T-cell (primary cell): ENCODE results near the gene SLC7A10. TPM values are rescaled to one million over a fixed set of nuclear protein-coding genes. Genes with fewer than 3 reads are reported as not detected.
A peak's percentile ranks its signal among the peaks of the same experiment; 100 is the strongest.

Experiments used
- ATAC-seq, 4 experiments: fragments of 200-7000 bp in 3 of 4; fragments of 150-1000 bp in 1 of 4; cut with Tn5 transposase; replicated peaks in 1 of 4; 1 replicate in 3 of 4; 2 replicates in 1 of 4; pipeline ENCODE4 v1.10.0; 2021; ENCODE audit warnings: moderate library complexity in 3 of 4, mild to moderate bottlenecking in 2 of 4, moderate number of reproducible peaks in 1 of 4
- CTCF ChIA-PET, 2 donors: fragments of 300-600 bp; sonication (Branson Sonifier 250); formaldehyde crosslinking; loops; one replicate each; lab custom pipeline; 2022; ENCODE audit warnings: antibody characterized with exemption in 2 of 2; lab: Charles Lee
- POLR2A ChIA-PET, 2 donors: fragments of 300-600 bp; sonication (Branson Sonifier 250); formaldehyde crosslinking; loops; one replicate each; lab custom pipeline; 2022; ENCODE audit warnings: antibody characterized with exemption in 2 of 2; lab: Charles Lee
- DNase-seq, 35 experiments: peaks; one replicate each; pipeline versions ENCODE4 v3.0.0 to v3.0.0-alpha.2; 2013 to 2023
- H3K27ac ChIP-seq: one replicate; pipeline ENCODE4 v1.5.1; 2013; ENCODE audit warnings: low read length
- H3K27me3 ChIP-seq, 2 experiments: replicated peaks in 1 of 2; 1 replicate in 1 of 2; 2 replicates in 1 of 2; pipeline versions ENCODE4 v1.6.1 to v1.7.0; 2013; ENCODE audit warnings: low read length in 1 of 2, mixed read lengths in 1 of 2; ENCODE audit not compliant: control insufficient read depth in 2 of 2, insufficient read depth in 2 of 2; ENCODE audit errors: extremely low read depth in 1 of 2
- H3K36me3 ChIP-seq, 2 donors: 1 replicate in 1 of 2; 2 replicates in 1 of 2; pipeline versions ENCODE4 v1.6.1 to v1.7.0; 2013; ENCODE audit warnings: low read length in 1 of 2; ENCODE audit not compliant: control insufficient read depth in 2 of 2, insufficient read depth in 1 of 2; ENCODE audit errors: extremely low read depth in 1 of 2
- H3K4me1 ChIP-seq, 2 experiments: 1 replicate in 1 of 2; 2 replicates in 1 of 2; pipeline versions ENCODE4 v1.6.1 to v1.7.0; 2013; ENCODE audit warnings: low read length in 2 of 2, mixed read lengths in 1 of 2; ENCODE audit not compliant: insufficient read depth in 2 of 2, control insufficient read depth in 1 of 2; ENCODE audit errors: extremely low read depth in 1 of 2
- H3K4me3 ChIP-seq, 2 donors: 1 replicate in 1 of 2; 2 replicates in 1 of 2; pipeline versions ENCODE4 v1.5.1 to v1.7.0; 2013; ENCODE audit warnings: mild to moderate bottlenecking in 2 of 2, low read length in 1 of 2, moderate library complexity in 1 of 2; ENCODE audit not compliant: control insufficient read depth in 1 of 2; ENCODE audit errors: extremely low read depth in 1 of 2
- H3K9me3 ChIP-seq: 2 replicates; pipeline ENCODE4 v1.7.0; 2013
- H3K27ac Mint-ChIP-seq, 2 donors: one replicate each; pipeline ENCODE4 v1.8.0; 2020 to 2021; ENCODE audit warnings: mild to moderate bottlenecking in 2 of 2, mixed read lengths in 2 of 2
- H3K27me3 Mint-ChIP-seq, 2 donors: one replicate each; pipeline ENCODE4 v1.8.0; 2021 to 2022; ENCODE audit warnings: mixed read lengths in 2 of 2
- H3K36me3 Mint-ChIP-seq: one replicate; pipeline ENCODE4 v1.8.0; 2021; ENCODE audit warnings: mixed read lengths
- H3K4me1 Mint-ChIP-seq, 3 donors: one replicate each; pipeline ENCODE4 v1.8.0; 2020 to 2022; ENCODE audit warnings: mixed read lengths in 3 of 3, mild to moderate bottlenecking in 1 of 3
- H3K4me3 Mint-ChIP-seq, 3 donors: one replicate each; pipeline ENCODE4 v1.8.0; 2020 to 2022; ENCODE audit warnings: mild to moderate bottlenecking in 3 of 3, mixed read lengths in 3 of 3, moderate library complexity in 3 of 3
- H3K9me3 Mint-ChIP-seq, 3 donors: one replicate each; pipeline ENCODE4 v1.8.0; 2020 to 2022; ENCODE audit warnings: mixed read lengths in 3 of 3
- WGBS: methylation state at CpG from one replicate; pipeline ENCODE4 v1.1.5; 2013; ENCODE audit warnings: missing lambda C conversion rate; ENCODE audit not compliant: insufficient coverage; 5-methylcytosine and 5-hydroxymethylcytosine counted together
- total RNA-seq, 35 experiments: library from RNA in 6 of 35; stranded (reverse) in 6 of 35; fragments of 120-200 nt in 1 of 35; gene quantifications; one replicate each; pipeline versions ENCODE4 v1.2.1 to v1.2.4 and lab custom pipeline; 2013 to 2026

Gene SLC7A10
- total RNA-seq, 5 donors from 2014 or later (not counting 1 experiment from before 2014, with no cell fraction given): not detected

DNA sequence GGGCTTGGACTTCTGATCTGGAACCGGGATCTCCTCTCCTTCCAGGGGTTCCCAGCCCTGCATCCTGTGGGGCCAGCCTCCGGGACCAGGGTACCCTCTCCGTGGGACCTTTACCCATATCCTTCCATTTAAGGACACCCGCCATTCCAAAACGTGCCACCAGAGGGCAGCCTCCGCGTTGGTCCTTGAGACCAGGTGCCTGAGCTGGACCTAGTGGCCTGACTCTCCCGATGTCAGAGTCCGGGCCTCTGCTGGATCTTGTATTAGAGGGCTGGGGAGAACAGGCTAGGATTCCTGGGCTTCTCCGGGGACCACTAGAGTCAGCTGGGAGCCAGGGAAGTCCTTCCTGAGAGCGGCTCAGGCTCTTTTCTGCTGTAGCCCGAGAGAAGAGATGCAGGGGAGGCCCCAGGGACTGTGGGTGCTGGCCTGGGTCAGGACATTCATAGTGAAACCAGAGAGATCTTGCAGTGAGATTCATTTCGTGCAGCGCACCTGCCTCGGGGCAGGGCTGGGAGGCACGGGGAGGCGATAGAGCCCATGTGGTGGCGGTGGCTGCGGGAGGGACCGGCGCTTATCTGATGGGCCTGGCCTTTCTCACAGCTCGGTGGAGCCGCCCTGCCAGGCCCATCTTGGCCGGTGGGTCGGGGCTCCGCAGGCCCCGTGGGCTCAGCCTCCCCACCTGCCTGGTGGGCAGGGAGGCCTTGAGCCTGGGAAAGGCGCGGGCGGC, 9.8 kb upstream of the SLC7A10 start:
- CTCF ChIA-PET: interaction anchor here (0.6 to 1.6 kb wide), 6 partner anchors 12 to 1007 kb away, joined by 4 to 8 read pairs (median 4); partner anchors contain the start of gene CEBPG (in 1 of the 2)
- Histone ChIP-seq H3K36me3 (no peaks in the 10 kb centered on the region), H3K27me3 (peaks cover 2 to 35% of the 10 kb centered on the region in 2 experiments), H3K27ac (no peak overlapping the region), H3K9me3 (no peaks in the 10 kb centered on the region), H3K4me1 (peaks cover 0 to 40% of the 10 kb centered on the region in 2 experiments), H3K4me3 (peak overlapping the region in 1 of 2 donors; percentile 35)
- WGBS: 19% methylated on average over 29 of the region's 30 CpGs
- Mint-ChIP-seq H3K27me3 (peaks cover 7 to 13% of the 10 kb centered on the region in 2 donors), H3K4me3 (peak overlapping the region; percentile 64 to 74 (median 66)), H3K27ac (peak overlapping the region in 1 of 2 donors; percentile 17), H3K9me3 (no peaks in the 10 kb centered on the region), H3K4me1 (peaks cover 0 to 9% (median 6%) of the 10 kb centered on the region in 3 donors), H3K36me3 (no peaks in the 10 kb centered on the region)
- peak; percentile 47 to 68 (median 64) for ATAC-seq
- POLR2A ChIA-PET: no interaction called here
- peak; percentile 13 to 84 (median 65) for DNase-seq

DNA sequence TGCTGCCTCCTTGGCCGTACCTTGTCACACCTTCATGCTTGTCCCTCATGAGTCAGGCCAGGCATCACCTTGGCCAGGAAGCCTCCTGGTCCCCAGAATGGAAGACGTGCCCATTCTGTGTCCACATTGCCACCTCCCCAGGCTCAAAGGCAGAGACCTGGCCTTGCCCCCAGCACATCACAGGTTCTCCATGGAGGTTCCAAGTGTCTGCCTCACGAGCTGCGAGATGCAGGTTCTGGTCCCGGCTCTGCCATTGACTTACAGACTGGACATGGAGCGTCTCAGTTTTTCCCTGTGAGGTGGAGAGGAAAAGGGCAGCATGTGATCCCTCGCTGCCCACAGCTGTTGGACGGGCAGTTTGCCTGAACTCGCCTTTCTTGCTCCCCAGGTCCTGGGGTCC, 9.1 kb upstream of the SLC7A10 start:
- ChIA-PET CTCF (interaction anchor here in 1 of 2 donors (1.6 kb wide), 1 partner anchor 11 kb away, joined by 8 read pairs; no protein-coding TSS in a partner anchor), POLR2A (no interaction called here)
- H3K27me3 ChIP-seq: peaks cover 2 to 35% of the 10 kb centered on the region in 2 experiments
- peaks cover 12 to 19% of the 10 kb centered on the region in 2 donors for H3K27me3 Mint-ChIP-seq
- no peaks in the 10 kb centered on the region for H3K9me3 Mint-ChIP-seq
- peaks cover 0 to 33% of the 10 kb centered on the region in 2 experiments for H3K4me1 ChIP-seq
- no peaks in the 10 kb centered on the region for H3K36me3 ChIP-seq
- no peak overlapping the region for H3K4me3 ChIP-seq
- H3K27ac ChIP-seq: no peak overlapping the region
- peaks cover 0 to 9% (median 6%) of the 10 kb centered on the region in 3 donors for H3K4me1 Mint-ChIP-seq
- 79% methylated on average over 3 of the region's 9 CpGs for WGBS
- no peak for DNase-seq
- no peaks in the 10 kb centered on the region for H3K36me3 Mint-ChIP-seq
- no peak overlapping the region for H3K4me3 Mint-ChIP-seq
- no peak overlapping the region for H3K27ac Mint-ChIP-seq
- no peak for ATAC-seq
- H3K9me3 ChIP-seq: no peaks in the 10 kb centered on the region

DNA sequence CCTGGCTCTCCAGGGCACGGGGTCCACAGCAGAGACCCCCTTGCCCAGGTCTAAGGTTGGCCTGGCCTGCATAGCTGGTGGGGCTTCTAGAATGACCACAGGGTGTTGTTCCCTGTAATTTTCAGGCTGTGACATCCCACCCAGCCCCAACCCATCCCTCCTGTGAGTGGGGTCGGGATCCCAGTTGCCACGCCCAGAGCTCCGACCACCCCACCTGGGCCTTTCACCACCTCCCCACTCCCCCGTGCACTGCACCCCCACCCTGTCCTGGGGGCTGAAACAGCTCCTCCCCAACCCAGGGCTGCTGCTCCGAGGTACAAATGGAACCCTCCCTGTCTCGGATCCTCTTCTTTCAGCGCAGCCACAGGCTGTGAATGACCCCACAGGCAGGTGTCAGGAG, 8.4 kb upstream of the SLC7A10 start:
- ATAC-seq (no peak), DNase-seq (no peak)
- Mint-ChIP-seq H3K36me3 (no peaks in the 10 kb centered on the region), H3K27me3 (peaks cover 14 to 20% of the 10 kb centered on the region in 2 donors), H3K4me1 (peaks cover 0 to 6% (median 5%) of the 10 kb centered on the region in 3 donors), H3K27ac (no peak overlapping the region), H3K9me3 (no peaks in the 10 kb centered on the region), H3K4me3 (no peak overlapping the region)
- Histone ChIP-seq H3K27me3 (peaks cover 6 to 40% of the 10 kb centered on the region in 2 experiments), H3K27ac (no peak overlapping the region), H3K4me1 (peaks cover 0 to 26% of the 10 kb centered on the region in 2 experiments), H3K9me3 (no peaks in the 10 kb centered on the region), H3K36me3 (no peaks in the 10 kb centered on the region), H3K4me3 (no peak overlapping the region)
- ChIA-PET CTCF (no interaction called here), POLR2A (no interaction called here)
- WGBS: 74% methylated on average over 3 of the region's 8 CpGs

DNA sequence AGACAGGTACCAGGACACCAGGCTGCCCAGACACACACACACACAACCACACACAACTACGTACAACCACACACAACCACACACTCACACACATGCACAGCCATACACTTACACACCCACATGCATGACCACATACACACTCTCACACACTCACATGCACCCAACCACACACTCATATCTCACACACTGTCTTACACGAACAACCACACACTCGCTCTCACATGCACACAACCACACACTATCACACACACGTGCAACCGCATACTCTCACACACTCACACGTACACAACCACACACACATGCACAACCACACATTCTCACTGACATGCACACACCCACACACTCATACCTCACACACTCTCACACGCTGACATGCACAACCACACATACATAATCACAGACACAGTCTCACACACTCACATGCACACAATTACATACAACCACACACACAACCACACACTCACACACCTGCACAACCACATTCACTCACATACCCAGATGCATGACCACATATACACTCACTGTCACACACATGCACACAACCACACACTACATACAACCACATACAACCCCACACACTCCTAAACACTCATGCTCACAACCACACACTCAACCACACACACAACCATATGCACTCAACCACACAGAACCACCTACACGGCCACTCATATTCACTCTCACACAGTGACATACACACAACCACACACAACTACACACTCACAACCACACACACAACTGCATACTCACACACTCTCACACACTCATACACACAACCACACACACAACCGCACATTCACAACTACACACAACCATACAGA, 7.6 kb upstream of the SLC7A10 start:
- H3K27ac ChIP-seq: no peak overlapping the region
- H3K27me3 ChIP-seq: peaks cover 6 to 42% of the 10 kb centered on the region in 2 experiments
- no peak overlapping the region for H3K27ac Mint-ChIP-seq
- peaks cover 0 to 18% of the 10 kb centered on the region in 2 experiments for H3K4me1 ChIP-seq
- CTCF ChIA-PET: no interaction called here
- H3K4me1 Mint-ChIP-seq: peaks cover 0 to 6% (median 5%) of the 10 kb centered on the region in 3 donors
- WGBS: 91% methylated on average over 9 of the region's 9 CpGs
- no peak overlapping the region for H3K4me3 Mint-ChIP-seq
- H3K9me3 ChIP-seq: no peaks in the 10 kb centered on the region
- peaks cover 6% of the 10 kb centered on the region for H3K36me3 Mint-ChIP-seq
- peaks cover 5 to 6% (median 6%) of the 10 kb centered on the region in 3 donors for H3K9me3 Mint-ChIP-seq
- H3K36me3 ChIP-seq: no peaks in the 10 kb centered on the region
- POLR2A ChIA-PET: no interaction called here
- no peak for DNase-seq
- no peak for ATAC-seq
- peaks cover 21 to 28% of the 10 kb centered on the region in 2 donors for H3K27me3 Mint-ChIP-seq
- H3K4me3 ChIP-seq: no peak overlapping the region

DNA sequence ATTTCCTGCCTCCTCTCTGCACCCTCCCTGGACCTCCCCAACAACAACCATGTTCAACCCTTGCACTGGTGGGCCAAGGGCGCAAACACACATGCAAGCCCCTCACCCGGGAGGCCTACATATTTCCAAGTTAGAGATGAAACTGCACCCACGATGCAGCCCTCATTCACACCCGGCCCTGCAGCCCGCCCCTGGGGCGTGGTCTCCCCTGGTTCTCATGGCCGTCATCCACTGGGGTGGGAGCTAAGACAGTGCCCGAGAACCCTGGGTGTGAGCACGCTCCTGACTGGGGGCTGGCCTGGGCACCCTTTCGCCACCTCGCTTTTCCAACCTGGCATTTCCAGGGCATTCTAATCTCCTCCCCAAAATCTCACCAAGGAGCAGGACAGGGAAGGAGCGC, 7.0 kb upstream of the SLC7A10 start:
- CTCF ChIA-PET: no interaction called here

DNA sequence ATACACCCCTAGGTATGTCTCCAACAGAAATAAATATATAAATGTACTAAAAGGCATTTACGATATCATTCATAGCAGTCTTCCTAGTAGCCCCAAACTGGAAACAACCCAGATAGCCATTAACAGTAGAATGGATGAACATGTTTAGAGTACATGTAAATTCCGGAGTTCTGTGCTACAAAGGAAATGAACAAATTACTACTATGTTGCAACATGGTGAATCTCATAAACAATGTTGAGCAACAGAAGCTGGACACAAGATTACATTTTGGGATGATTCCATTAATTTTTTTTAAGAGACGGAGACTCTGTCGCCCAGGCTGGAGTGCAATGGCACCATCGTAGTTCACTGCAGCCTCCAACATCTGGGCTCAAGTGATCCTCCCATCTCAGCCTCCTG, 5.9 kb upstream of the SLC7A10 start:
- Mint-ChIP-seq H3K27ac (no peak overlapping the region), H3K4me1 (peaks cover under 1 to 9% (median 8%) of the 10 kb centered on the region in 3 donors), H3K4me3 (no peak overlapping the region), H3K9me3 (peaks cover 13 to 14% (median 14%) of the 10 kb centered on the region in 3 donors), H3K27me3 (peaks cover 35 to 41% of the 10 kb centered on the region in 2 donors), H3K36me3 (peaks cover 12% of the 10 kb centered on the region)
- peaks cover 6 to 51% of the 10 kb centered on the region in 2 experiments for H3K27me3 ChIP-seq
- H3K27ac ChIP-seq: no peak overlapping the region
- peaks cover 0 to 19% of the 10 kb centered on the region in 2 experiments for H3K4me1 ChIP-seq
- H3K36me3 ChIP-seq: no peaks in the 10 kb centered on the region
- ChIA-PET CTCF (interaction anchor here in 1 of 2 donors (0.6 kb wide), 2 partner anchors 49 to 178 kb away, joined by 4 read pairs; no protein-coding TSS in a partner anchor), POLR2A (no interaction called here)
- H3K4me3 ChIP-seq: no peak overlapping the region
- WGBS: 93% methylated on average over 3 of the region's 5 CpGs
- no peaks in the 10 kb centered on the region for H3K9me3 ChIP-seq
- DNase-seq: no peak
- ATAC-seq: no peak

More for the DNA sequence above, 7.0 kb upstream of the SLC7A10 start:
- peaks cover 6 to 42% of the 10 kb centered on the region in 2 experiments for H3K27me3 ChIP-seq
- no peak overlapping the region for H3K27ac Mint-ChIP-seq
- no peaks in the 10 kb centered on the region for H3K9me3 ChIP-seq
- no peaks in the 10 kb centered on the region for H3K36me3 ChIP-seq
- peaks cover 0 to 15% of the 10 kb centered on the region in 2 experiments for H3K4me1 ChIP-seq
- peaks cover 27 to 33% of the 10 kb centered on the region in 2 donors for H3K27me3 Mint-ChIP-seq
- DNase-seq (no peak), ATAC-seq (no peak)
- no peak overlapping the region for H3K4me3 Mint-ChIP-seq
- no peak overlapping the region for H3K27ac ChIP-seq
- POLR2A ChIA-PET: no interaction called here
- H3K9me3 Mint-ChIP-seq: peaks cover 10 to 11% (median 10%) of the 10 kb centered on the region in 3 donors
- H3K4me1 Mint-ChIP-seq: peaks cover 0 to 6% (median 5%) of the 10 kb centered on the region in 3 donors
- H3K36me3 Mint-ChIP-seq: peaks cover 9% of the 10 kb centered on the region
- no peak overlapping the region for H3K4me3 ChIP-seq
- WGBS: 85% methylated on average over 11 of the region's 12 CpGs
